ENCODE data around the gene ILF2.
A peak's percentile ranks its signal among the peaks of the same experiment; 100 is the strongest.
"Not testable (repeated sequence)": the region's sequence is repeated elsewhere in the genome, so short reads cannot be mapped to it uniquely, and the experiment has no call there.

Gene ILF2

DNA sequence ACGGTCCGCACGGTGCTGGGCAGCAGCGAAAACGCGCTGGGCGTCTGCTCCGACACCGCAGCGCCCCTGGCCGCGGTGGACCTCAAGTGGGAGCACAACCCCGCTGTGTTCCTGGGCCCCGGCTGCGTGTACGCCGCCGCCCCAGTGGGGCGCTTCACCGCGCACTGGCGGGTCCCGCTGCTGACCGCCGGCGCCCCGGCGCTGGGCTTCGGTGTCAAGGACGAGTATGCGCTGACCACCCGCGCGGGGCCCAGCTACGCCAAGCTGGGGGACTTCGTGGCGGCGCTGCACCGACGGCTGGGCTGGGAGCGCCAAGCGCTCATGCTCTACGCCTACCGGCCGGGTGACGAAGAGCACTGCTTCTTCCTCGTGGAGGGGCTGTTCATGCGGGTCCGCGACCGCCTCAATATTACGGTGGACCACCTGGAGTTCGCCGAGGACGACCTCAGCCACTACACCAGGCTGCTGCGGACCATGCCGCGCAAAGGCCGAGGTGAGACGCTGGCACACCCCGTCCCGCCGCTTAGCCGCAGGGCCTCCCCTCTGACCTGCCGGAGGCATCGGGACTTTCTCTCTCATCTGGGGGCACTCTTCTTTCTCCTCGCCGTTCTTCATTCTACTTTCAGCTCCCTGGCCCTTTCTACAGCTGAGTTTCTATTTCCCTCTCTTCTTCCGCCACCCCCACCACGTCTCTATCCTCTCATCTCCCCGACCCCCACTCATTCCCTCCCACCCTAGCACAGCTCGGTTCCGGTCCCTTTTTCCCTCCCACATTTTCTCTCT lies 8.7 kb upstream of the ILF2 start:
- peak; percentile 68 for DNase-seq (ENCODE audit: low spot score)

DNA sequence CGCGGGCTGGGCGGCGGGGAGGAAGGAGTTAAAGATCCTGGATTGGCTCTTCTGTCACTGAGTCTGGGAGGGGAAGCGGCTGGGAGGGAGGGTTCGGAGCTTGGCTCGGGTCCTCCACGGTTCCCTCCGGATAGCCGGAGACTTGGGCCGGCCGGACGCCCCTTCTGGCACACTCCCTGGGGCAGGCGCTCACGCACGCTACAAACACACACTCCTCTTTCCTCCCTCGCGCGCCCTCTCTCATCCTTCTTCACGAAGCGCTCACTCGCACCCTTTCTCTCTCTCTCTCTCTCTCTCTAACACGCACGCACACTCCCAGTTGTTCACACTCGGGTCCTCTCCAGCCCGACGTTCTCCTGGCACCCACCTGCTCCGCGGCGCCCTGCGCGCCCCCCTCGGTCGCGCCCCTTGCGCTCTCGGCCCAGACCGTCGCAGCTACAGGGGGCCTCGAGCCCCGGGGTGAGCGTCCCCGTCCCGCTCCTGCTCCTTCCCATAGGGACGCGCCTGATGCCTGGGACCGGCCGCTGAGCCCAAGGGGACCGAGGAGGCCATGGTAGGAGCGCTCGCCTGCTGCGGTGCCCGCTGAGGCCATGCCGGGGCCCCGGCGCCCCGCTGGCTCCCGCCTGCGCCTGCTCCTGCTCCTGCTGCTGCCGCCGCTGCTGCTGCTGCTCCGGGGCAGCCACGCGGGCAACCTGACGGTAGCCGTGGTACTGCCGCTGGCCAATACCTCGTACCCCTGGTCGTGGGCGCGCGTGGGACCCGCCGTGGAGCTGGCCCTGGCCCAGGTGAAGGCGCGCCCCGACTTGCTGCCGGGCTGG lies 7.9 kb upstream of the ILF2 start, which contains the start of gene NPR1:
NPR1 (plus strand) TSS at position 170 of the 818 bp plus-strand sequence; CDS start at position 591, 421 bp downstream.
- peak; percentile 58 for DNase-seq (ENCODE audit: low spot score)

DNA sequence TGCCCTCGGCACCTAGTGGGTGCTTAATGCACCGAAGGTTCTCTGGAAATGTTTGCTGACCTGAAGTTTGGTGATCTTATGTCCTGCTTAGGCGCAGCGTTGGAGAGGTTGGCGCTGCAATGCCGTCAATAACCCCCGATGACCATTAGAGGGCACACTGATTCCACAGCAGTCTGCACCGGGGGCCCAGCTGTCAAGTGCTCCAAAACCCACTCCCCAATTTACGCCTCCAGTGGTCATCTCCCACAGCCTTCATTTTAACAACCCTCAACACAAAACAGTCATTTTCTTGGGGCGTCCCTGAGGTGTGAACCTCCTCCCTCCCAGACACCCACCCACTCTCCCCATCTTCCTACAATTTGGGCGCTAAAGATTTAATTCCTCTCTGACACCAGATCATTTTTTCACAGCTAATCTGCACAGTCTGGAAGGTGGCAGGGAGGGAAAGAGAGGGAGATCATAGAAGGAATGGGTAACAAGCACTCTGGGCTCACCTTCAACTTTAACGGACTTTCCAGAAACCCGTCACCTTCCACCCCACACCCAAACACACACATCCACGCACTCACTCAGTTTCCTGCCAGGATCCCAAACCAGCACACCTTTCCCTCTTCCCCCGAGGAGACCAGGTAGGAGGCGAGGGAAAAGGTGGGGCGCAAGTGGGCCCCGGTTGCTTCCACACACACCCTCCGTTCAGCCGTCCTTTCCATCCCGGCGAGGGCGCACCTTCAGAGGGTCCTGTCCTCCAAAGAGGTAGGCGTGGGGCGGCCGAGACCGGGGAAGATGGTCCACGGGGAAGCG lies 7.1 kb upstream of the ILF2 start:
- DNase-seq (ENCODE audit: low spot score) = peak; percentile 78

DNA sequence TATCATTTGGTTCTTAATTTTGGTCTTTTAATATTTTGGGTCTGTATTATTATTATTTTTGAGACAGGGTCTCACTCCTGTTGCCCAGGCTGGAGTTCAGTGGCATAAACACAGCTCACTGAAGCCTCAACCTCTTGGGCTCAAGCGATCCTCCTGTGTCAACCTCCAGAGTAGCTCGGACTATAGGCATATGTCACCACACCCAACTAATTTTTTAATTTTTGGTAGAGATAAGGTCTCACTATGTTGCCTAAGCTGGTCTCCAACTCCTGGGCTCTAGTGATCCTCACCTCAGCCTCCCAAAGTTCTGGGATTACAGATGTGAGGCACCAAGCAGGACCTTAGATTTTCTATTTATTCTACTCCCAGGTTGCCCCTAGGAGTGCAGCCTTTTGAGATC lies 2.7 kb upstream of the ILF2 start:
- no peak for DNase-seq (ENCODE audit: low spot score)

DNA sequence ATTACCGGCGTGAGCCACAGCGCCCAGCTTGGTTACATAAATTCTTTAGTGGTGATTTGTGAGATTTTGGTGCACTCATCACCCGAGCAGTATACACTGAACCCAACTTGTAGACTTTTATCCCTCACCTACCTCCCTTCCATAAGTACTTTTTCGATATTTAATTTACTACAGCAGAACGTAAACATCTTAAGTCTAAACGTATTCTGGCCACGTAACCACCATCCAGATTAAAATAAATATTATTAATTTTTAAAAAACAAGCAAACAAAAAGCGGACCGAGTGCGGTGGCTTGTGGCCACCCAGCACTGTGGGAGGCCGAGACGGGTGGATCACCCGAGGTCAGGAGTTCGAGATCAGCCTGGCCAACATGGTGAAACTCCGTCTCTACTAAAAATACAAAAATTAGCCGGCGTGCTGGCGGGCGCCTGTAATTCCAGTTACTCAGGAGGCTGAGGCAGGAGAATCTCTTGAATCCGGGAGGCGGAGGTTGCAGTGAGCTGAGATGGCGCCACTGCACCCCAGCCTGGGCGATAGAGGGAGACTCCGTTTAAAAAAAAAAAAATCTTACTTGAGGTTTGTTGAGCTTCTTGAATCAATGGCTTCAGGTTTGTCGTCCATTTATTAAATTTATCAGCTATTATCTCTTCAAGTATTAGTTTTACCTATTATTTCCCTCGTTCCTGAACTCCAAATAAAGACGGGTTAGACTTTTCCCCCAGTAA lies 998 bp upstream of the ILF2 start:
- not testable (repeated sequence) for DNase-seq (ENCODE audit: low spot score)

DNA sequence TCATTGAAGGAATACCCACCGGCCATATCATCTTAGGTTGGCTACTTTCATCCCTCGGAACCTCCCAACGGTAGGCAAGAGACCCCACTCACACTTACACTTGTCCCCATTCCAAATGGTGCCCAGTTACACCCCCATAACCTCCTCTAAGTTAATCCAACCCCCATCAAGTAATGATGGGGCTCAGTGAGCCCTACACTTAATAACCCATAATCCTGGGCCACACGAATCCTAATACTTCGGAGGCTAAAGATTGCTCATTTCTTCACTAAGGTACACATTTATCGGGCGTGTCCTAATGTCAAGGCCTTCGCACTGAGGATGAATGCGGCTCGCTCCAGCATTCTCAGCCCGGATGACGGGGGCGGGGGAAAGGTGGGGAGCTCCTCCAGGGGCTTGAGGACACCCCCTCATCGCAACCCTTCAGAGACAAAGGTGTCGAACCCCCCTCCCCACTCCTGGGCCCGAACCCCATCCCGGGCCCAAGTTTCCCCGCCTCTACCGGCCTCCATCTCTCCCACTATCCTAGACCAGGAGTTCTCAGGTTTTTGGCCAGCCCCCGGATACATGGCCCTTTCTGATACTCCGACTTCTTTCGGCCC lies 435 bp downstream of the ILF2 start:
- DNase-seq (ENCODE audit: low spot score) = no peak

DNA sequence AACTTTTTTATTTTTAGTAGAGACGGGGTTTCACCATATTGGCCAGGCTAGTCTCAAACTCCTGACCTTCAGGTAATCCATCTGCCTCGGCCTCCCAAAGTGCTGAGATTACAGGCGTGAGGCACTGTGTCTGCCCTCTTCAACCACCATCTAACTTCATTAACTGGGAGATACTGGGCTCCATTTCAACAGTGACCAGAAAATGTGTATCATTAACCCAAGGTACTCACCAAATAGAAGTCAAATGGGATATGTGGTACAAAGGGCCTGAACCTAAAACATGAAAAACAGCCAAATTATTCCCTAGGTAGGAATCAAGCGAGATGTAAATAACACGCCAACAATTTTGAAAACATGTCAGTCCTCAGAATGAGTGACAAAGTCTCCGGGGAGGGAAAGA lies 1.2 kb downstream of the ILF2 start:
- DNase-seq (ENCODE audit: low spot score) = no peak

DNA sequence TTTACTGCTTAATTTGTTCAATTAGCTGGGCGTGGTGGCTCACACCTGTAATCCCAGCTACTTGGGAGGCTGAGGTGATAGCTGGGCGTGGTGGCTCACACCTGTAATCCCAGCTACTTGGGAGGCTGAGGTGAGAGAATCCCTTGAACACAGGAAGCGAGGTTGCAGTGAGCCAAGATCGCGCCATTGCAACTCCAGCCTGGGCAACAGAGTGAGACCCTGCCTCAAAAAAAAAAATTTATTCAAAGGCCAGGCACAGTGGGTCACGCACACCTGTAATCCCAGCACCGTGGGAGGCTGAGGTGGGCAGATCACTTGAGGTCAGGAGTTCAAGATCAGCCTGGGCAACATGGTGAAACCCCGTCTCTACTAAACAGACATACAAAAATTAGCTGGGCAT lies 2.1 kb downstream of the ILF2 start:
- not testable (repeated sequence) for DNase-seq (ENCODE audit: low spot score)

DNA sequence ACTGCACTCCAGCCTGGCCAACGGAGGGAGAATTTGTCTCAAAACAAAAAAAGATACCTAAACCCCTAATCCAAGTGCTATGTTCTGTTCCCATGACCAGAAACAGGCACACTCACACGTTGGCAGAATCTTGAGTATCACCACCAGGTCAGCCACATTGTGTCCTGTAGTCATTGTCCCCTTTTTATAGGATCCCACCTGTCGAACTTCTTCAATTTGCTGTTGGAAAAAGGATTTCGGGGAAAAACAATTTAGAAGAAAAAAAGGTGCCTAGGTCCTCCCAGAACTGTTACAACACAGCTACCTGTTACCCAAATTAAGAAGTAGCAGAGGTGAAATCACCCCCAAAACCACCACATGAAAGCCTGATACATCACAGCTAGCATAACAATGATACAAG lies 3.4 kb downstream of the ILF2 start:
- DNase-seq (ENCODE audit: low spot score) = no peak

DNA sequence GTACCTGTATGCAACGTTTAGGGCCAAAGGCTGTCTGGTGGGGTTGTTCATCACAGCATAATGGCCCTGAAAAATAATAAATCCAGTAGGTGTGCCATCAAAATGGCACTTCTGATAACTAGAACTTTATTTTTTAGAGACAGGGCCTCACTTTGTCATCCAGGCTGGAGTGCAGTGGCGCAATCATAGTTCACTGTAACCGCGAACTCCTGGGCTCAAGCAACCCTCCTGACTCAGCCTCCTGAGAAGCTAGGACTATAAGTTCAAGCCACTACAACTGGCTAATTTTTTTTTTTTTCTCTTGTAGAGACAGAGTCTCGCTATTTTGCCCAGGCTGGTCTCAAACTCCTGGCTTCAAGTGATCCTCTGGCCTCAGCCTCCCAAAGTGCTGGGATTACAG lies 7.6 kb downstream of the ILF2 start:
- DNase-seq (ENCODE audit: low spot score) = no peak

DNA sequence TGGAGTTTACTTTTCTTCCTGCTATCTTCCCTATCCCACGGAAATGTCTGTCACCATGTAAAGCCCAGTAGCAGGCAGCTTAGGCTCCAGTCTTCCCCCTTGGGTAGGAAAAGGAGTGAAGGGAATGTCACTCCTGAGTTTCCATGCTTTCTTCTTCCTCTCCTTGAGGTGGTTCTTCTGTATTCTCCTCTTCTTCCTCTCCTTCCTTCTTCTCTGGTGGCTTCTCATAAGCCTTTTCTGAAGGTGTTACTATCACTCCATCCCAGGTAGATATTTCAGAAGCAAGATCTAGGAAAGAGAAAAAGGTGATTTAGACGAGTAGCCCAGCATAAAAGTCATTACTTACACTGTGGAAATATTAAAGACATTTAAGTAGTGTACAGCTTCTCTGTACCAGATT lies 8.5 kb downstream of the ILF2 start:
- no peak for DNase-seq (ENCODE audit: low spot score)

DNA sequence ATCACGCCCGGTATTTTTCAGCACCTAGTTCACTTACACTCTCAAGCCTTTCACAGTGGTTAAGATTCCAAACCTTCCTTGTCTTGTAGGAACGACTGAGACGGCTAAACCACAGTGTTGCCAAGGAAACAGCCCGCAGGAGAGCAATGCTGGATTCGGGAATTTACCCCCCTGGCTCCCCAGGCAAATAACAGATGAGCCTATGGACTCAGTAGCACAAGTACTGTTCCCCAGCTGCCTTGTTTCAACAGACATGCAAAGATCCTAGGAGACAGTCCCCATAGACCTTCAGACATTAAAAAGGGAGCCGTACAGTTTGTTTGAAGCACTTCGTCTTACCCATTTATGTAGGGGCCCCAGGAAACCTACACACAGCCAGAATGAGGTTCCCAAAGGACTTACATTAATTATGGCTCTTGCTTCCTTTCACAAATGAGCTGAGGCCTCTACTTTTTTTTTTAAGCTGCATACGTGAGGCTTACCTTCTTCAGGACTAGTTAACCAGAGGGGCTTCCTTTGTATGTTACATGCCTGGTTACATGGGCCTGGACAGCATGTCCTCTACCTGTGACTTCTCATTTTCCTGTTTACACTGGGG lies 9.6 kb downstream of the ILF2 start:
- DNase-seq (ENCODE audit: low spot score) = no peak

DNA sequence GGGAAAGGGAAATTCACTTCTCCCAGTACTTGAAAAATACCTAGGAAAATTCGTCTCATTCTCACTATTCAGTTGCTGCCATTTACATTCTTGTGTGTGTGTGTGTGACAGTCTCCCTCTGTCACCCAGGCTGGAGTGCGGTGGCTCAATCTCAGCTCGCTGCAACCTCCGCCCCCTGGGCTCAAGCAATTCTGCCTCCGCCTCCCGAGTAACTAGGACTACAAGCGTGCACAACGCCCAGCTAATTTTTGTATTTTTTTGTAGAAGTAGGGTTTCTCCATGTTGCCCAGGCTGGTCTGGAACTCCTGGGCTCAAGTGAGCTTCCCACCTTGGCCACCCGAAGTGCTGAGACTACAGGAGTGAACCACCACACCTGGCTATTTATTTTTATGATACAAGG lies 11.1 kb downstream of the ILF2 start:
- no peak for DNase-seq (ENCODE audit: low spot score)

DNA sequence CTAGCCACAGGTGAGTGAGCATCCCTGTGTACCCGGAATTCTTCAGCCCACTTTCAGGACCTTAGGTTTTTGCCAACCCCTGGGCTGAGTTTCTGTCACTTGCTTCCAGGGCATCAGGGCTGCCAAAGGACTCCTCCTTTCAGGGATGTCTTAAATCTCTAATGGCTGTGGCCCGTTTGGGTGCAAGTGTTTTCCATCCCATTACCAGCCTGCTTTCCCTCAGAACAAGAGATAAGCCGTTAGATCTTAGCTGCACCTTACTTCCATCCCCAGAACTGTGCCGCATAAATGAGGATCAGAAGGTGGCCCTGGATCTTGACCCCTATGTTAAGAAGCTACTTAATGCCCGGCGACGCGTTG lies 11.6 kb downstream of the ILF2 start:
- no peak for DNase-seq (ENCODE audit: low spot score)

DNA sequence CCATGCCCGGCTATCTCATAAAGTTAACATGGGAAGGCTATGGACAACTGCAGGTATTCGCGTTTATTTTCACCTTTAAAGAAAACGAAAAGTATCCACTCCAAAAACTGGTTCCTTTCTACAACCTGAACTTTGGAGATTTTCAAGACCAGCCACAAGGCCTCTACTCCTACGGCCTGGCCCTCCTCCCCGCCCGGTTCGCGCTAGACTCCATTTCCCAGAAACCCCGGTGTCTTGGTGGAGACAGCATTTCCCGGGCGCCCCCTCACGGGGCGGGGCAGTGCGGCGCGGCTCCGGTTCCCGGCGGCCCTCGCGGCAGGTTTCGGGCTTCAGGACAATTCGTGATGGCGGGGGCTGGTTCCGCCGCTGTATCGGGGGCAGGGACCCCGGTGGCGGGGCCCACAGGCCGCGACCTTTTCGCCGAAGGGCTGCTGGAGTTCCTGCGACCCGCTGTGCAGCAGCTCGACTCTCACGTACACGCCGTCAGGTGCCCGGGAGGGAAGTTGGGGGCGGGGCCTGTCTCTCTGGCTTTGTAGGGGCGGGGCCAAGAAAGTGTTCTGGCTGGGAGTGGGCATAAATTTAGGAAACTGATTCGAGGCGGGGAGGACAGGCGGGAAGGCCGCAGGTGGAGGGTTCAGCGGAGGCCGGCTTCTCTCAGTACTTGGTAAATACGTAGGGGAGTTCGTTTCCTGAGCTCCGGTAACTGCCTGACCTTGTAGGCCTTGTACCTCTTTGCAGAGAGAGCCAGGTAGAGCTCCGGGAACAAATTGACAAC lies 12.2 kb downstream of the ILF2 start, which contains the start of gene SNAPIN:
SNAPIN (plus strand) TSS at position 304 of the 775 bp plus-strand sequence; CDS start at position 345, 41 bp downstream.
- DNase-seq (ENCODE audit: low spot score) = peak; percentile 95

DNA sequence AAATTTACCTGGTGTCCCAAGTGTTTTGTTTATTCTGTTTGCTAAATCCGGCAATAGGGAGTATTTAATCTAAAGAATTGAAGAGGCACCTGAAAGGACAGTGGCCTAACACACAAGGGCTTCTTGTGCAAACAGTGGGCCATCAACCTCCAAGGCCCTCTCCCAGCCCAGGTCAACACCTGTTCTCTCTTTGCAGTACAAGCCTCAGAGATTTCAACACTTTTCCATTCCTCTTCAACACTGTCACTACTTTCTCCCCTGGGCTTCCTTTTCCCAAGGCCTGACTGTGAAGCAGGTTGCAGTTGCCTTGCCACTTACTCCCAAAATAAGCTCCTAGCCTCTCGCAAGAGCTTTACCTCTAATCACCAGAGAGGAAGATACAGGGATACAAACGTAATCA lies 15.5 kb downstream of the ILF2 start:
- no peak for DNase-seq (ENCODE audit: low spot score)

DNA sequence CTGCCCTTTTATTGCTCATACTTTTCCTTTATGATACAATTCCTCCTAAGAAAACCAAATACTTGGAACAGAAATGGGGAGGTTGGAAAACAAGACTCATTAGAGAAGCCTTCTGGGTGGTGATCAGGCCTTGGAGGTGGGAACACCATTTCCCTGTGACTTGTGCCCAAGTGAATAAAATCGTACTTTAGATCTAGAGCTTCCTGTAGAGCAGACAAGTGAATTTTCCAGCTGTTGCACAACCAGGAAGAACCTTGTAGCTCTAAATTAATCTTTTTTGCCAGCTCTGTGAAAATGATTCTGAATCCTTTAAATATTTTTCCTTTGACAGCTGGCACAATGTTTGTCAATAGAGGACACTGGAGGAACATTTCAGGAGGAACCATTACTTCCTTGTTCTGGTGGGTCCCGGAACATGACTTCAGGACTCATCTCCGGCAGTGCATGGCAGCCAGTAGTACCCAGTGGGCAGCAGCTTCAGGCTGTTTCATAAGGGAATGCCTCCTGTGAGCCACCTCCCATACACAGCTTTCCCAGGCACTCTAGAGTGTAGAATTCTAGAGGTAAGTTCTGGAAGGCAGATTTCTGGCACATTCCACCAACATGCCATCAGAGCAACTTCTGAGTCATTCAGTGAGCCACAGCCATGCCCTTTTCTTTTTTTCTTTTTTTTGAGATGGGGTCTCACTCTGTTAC lies 17.8 kb downstream of the ILF2 start:
- DNase-seq (ENCODE audit: low spot score) = no peak

DNA sequence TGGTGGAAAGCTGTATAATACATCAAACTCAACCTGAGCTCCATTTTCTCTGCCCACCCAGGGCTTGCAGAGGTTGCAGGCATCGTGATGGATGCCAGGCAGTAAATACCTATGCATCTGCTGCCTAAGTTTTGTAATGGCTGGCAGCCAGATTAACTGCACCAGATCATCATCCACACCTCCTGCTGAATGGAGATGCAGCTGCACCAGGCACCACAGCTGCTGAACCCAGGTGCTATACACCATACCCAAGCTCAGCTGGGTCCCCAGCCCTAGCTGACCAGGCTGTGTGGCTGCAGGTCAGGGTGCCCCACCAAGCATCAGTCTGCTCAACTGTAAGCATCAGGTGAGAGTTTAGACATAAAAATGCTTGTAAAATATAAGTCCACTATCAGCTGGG lies 19.0 kb downstream of the ILF2 start:
- no peak for DNase-seq (ENCODE audit: low spot score)

DNA sequence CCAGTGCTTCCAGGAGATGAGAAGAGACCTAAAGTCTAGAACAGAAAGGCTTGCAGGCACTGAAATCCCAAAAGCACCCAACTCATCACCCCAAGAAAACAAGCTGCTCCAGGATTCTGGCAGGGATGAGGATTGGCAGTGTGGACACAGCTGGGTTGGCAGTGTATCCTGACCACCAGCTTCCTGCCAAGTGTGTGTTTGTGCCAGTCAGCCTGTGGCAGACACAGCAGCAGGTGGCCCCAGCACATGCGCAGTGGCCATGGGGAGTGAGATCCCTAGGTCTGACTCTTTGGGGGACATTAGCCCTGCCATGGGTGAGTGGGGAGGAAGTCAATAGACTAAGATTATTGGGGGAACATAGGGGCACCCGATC lies 20.9 kb downstream of the ILF2 start:
- DNase-seq (ENCODE audit: low spot score) = no peak

All from ecto neural progenitor cell (in vitro differentiated cells).